Measurements from ENCODE around the gene PRKD2. TPM values are rescaled to one million over a fixed set of nuclear protein-coding genes. Genes with fewer than 3 reads are reported as not detected.
"Not testable (repeated sequence)": the region's sequence is repeated elsewhere in the genome, so short reads cannot be mapped to it uniquely, and the experiment has no call there.

Gene PRKD2
- polyA plus RNA-seq (ENCODE audit: insufficient read length in 3 of 3): 10 to 100 TPM; 40.0 to 50.9 (median 41.6) TPM
- long read RNA-seq, donor 1, partial matches to known transcripts: 0 of 2 reads
- long read RNA-seq, donor 1, other reads (novel, unspliced or antisense): 0 of 2 reads
- long read RNA-seq, donor 2, partial matches to known transcripts: 0 of 1 reads
- long read RNA-seq, donor 2, other reads (novel, unspliced or antisense): 0 of 1 reads
- long read RNA-seq, donor 3, partial matches to known transcripts: 0 of 2 reads
- long read RNA-seq, donor 3, other reads (novel, unspliced or antisense): 0 of 2 reads
- long read RNA-seq, donor 4, partial matches to known transcripts: 6 of 10 reads
- long read RNA-seq, donor 4, other reads (novel, unspliced or antisense): 0 of 10 reads
- long read RNA-seq, donor 5, partial matches to known transcripts: 5 of 10 reads
- long read RNA-seq, donor 5, other reads (novel, unspliced or antisense): 0 of 10 reads
- long read RNA-seq, donor 6, partial matches to known transcripts: 7 of 11 reads
- long read RNA-seq, donor 6, other reads (novel, unspliced or antisense): 0 of 11 reads
- long read RNA-seq, donor 7, partial matches to known transcripts: 0 of 1 reads
- long read RNA-seq, donor 7, other reads (novel, unspliced or antisense): 0 of 1 reads
- long read RNA-seq, donor 8, partial matches to known transcripts: 5 of 9 reads
- long read RNA-seq, donor 8, other reads (novel, unspliced or antisense): 0 of 9 reads
- long read RNA-seq, donor 9, partial matches to known transcripts: 0 of 1 reads
- long read RNA-seq, donor 9, other reads (novel, unspliced or antisense): 0 of 1 reads
- long read RNA-seq, donor 10, partial matches to known transcripts: 0 of 2 reads
- long read RNA-seq, donor 10, other reads (novel, unspliced or antisense): 0 of 2 reads
- long read RNA-seq, donor 11, partial matches to known transcripts: 0 of 3 reads
- long read RNA-seq, donor 11, other reads (novel, unspliced or antisense): 0 of 3 reads
- long read RNA-seq, donor 12: 0 reads
- long read RNA-seq, donor 13, partial matches to known transcripts: 0 of 2 reads
- long read RNA-seq, donor 13, other reads (novel, unspliced or antisense): 0 of 2 reads
- long read RNA-seq, donor 14: 0 reads
- long read RNA-seq, donor 15, partial matches to known transcripts: 0 of 1 reads
- long read RNA-seq, donor 15, other reads (novel, unspliced or antisense): 0 of 1 reads
- long read RNA-seq, donor 16, partial matches to known transcripts: 13 of 18 reads
- long read RNA-seq, donor 16, other reads (novel, unspliced or antisense): 0 of 18 reads

- DNase-seq (ENCODE audit: extremely low read depth in 1 of 11, low read depth in 9 of 11, low spot score in 4 of 11): peak in 10 of 11 donors; percentile 69 to 89 (median 86)
Observed at GRCh38 chr19:46717034-46717715, at the start of gene PRKD2. PRKD2 (minus strand) TSS chr19:46717114; CDS start chr19:46716370, 744 bp downstream.

GRCh38 chr19:46764817-46765291, 47.9 kb upstream of the PRKD2 start:
- DNase-seq (ENCODE audit: extremely low read depth in 1 of 11, low read depth in 9 of 11, low spot score in 4 of 11): no peak

GRCh38 chr19:46762245-46762890, 45.5 kb upstream of the PRKD2 start:
- no peak for DNase-seq (ENCODE audit: extremely low read depth in 1 of 11, low read depth in 9 of 11, low spot score in 4 of 11)

- no peak for DNase-seq (ENCODE audit: extremely low read depth in 1 of 11, low read depth in 9 of 11, low spot score in 4 of 11)
Observed at GRCh38 chr19:46761418-46761831, 44.5 kb upstream of the PRKD2 start.

- DNase-seq (ENCODE audit: extremely low read depth in 1 of 11, low read depth in 9 of 11, low spot score in 4 of 11): not testable (repeated sequence)
Observed at GRCh38 chr19:46760897-46761296, 44.0 kb upstream of the PRKD2 start.

- no peak for DNase-seq (ENCODE audit: extremely low read depth in 1 of 11, low read depth in 9 of 11, low spot score in 4 of 11)
Observed at GRCh38 chr19:46760363-46760762, 43.4 kb upstream of the PRKD2 start.

GRCh38 chr19:46759817-46760333, 43.0 kb upstream of the PRKD2 start:
- DNase-seq (ENCODE audit: extremely low read depth in 1 of 11, low read depth in 9 of 11, low spot score in 4 of 11): no peak

- no peak for DNase-seq (ENCODE audit: extremely low read depth in 1 of 11, low read depth in 9 of 11, low spot score in 4 of 11)
Observed at GRCh38 chr19:46759206-46759605, 42.3 kb upstream of the PRKD2 start.

GRCh38 chr19:46756544-46756888, 39.6 kb upstream of the PRKD2 start:
- no peak for DNase-seq (ENCODE audit: extremely low read depth in 1 of 11, low read depth in 9 of 11, low spot score in 4 of 11)

- DNase-seq (ENCODE audit: extremely low read depth in 1 of 11, low read depth in 9 of 11, low spot score in 4 of 11): no peak
Observed at GRCh38 chr19:46755853-46756543, 39.1 kb upstream of the PRKD2 start.

- no peak for DNase-seq (ENCODE audit: extremely low read depth in 1 of 11, low read depth in 9 of 11, low spot score in 4 of 11)
Observed at GRCh38 chr19:46755077-46755852, 38.4 kb upstream of the PRKD2 start.

- peak in 1 of 11 donors; percentile 26 for DNase-seq (ENCODE audit: extremely low read depth in 1 of 11, low read depth in 9 of 11, low spot score in 4 of 11)
Observed at GRCh38 chr19:46753420-46754155, 36.7 kb upstream of the PRKD2 start.

- no peak for DNase-seq (ENCODE audit: extremely low read depth in 1 of 11, low read depth in 9 of 11, low spot score in 4 of 11)
Observed at GRCh38 chr19:46748325-46749109, 31.6 kb upstream of the PRKD2 start.

GRCh38 chr19:46746281-46747057, 29.6 kb upstream of the PRKD2 start, which contains the start of gene STRN4:
STRN4 (minus strand) TSS chr19:46746450; CDS start chr19:46746430, 20 bp downstream.
- DNase-seq (ENCODE audit: extremely low read depth in 1 of 11, low read depth in 9 of 11, low spot score in 4 of 11): peak in 4 of 11 donors; percentile 39 to 63 (median 48)
